SW 1271 (cell line): ENCODE data around the gene CTTN.

Experiments
- DNase-seq, 2 experiments: peaks; one replicate each; lab custom pipeline; 2025; lab: John Stamatoyannopoulos, UW

CTTN gene

GRCh38 chr11:70428701-70429427 lies 30.5 kb downstream of the CTTN start:
- no peak for DNase-seq

- DNase-seq, result no peak
These were observed 31.0 kb downstream of the CTTN start for GRCh38 chr11:70429428-70429705.

- no peak for DNase-seq
These were observed 31.6 kb downstream of the CTTN start for GRCh38 chr11:70429724-70430521.

GRCh38 chr11:70430671-70431574 lies 32.6 kb downstream of the CTTN start:
- DNase-seq, result no peak

GRCh38 chr11:70431611-70432010 lies 33.3 kb downstream of the CTTN start:
- DNase-seq, result no peak

GRCh38 chr11:70432065-70432464 lies 33.7 kb downstream of the CTTN start:
- DNase-seq, result no peak

GRCh38 chr11:70432580-70432979 lies 34.3 kb downstream of the CTTN start:
- DNase-seq, result no peak

GRCh38 chr11:70433038-70433437 lies 34.7 kb downstream of the CTTN start:
- no peak for DNase-seq

GRCh38 chr11:70433526-70433925 lies 35.2 kb downstream of the CTTN start:
- DNase-seq, result no peak

- DNase-seq, result no peak
These were observed 35.9 kb downstream of the CTTN start for GRCh38 chr11:70433966-70434812.

- DNase-seq, result no peak
These were observed 36.5 kb downstream of the CTTN start for GRCh38 chr11:70434813-70435278.

GRCh38 chr11:70435361-70435760 lies 37.0 kb downstream of the CTTN start:
- no peak for DNase-seq

- DNase-seq, result no peak
These were observed 37.6 kb downstream of the CTTN start for GRCh38 chr11:70435765-70436500.

GRCh38 chr11:70436501-70436860 lies 38.2 kb downstream of the CTTN start:
- no peak for DNase-seq

GRCh38 chr11:70437111-70437784 lies 38.9 kb downstream of the CTTN start:
- no peak for DNase-seq

- no peak for DNase-seq
These were observed 41.9 kb downstream of the CTTN start for GRCh38 chr11:70440206-70440605.

GRCh38 chr11:70443773-70444030 lies 45.4 kb downstream of the CTTN start:
- no peak for DNase-seq

GRCh38 chr11:70445091-70445490 lies 46.8 kb downstream of the CTTN start:
- no peak for DNase-seq

GRCh38 chr11:70445605-70446004 lies 47.3 kb downstream of the CTTN start:
- DNase-seq, result no peak

GRCh38 chr11:70448983-70449567 lies 50.7 kb downstream of the CTTN start:
- DNase-seq, result no peak
